Fibroblast of pulmonary artery (primary cell): ENCODE results near the gene LIN9.

Source experiments
- DNase-seq: peaks from one replicate; pipeline ENCODE4 v3.0.0-alpha.2; 2010; ENCODE audit warnings: low read depth
- H3K4me3 ChIP-seq: replicated peaks from 2 replicates; pipeline ENCODE4 v1.5.1; 2011; ENCODE audit warnings: low read depth, mild to moderate bottlenecking, control low read depth, low read length, moderate library complexity
- TF ChIP-seq, protein P1 (sequence below): IDR thresholded peaks from 2 replicates; pipeline ENCODE4 v1.5.1; 2011; ENCODE audit warnings: mild to moderate bottlenecking, control low read depth, low read length, inconsistent platforms; ENCODE audit errors: missing control alignments

LIN9 gene

DNA sequence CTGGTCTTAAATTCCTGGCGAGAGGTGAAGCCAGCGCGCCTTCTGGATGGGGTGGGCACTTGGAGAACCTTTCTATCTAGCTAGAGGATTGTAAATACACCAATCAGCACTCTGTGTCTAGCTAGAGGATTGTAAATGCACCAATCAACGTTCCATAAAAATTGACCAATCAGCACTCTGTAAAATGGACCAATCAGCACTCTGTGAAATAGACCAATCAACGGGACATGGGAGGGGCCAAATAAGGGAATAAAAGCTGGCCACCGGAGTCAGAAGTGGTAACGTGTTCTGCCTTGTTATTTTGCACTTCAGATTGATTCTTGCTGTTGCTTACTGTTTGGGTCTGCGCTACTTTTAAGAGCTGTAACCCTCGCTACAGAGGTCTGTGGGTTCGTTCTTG lies 12.0 kb upstream of the LIN9 start:
- TF ChIP-seq, protein P1, sequence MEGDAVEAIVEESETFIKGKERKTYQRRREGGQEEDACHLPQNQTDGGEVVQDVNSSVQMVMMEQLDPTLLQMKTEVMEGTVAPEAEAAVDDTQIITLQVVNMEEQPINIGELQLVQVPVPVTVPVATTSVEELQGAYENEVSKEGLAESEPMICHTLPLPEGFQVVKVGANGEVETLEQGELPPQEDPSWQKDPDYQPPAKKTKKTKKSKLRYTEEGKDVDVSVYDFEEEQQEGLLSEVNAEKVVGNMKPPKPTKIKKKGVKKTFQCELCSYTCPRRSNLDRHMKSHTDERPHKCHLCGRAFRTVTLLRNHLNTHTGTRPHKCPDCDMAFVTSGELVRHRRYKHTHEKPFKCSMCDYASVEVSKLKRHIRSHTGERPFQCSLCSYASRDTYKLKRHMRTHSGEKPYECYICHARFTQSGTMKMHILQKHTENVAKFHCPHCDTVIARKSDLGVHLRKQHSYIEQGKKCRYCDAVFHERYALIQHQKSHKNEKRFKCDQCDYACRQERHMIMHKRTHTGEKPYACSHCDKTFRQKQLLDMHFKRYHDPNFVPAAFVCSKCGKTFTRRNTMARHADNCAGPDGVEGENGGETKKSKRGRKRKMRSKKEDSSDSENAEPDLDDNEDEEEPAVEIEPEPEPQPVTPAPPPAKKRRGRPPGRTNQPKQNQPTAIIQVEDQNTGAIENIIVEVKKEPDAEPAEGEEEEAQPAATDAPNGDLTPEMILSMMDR: no peak
- DNase-seq: no peak
- no peak overlapping the region for H3K4me3 ChIP-seq

GRCh38 chr1:226318471-226318870 lies 9.5 kb upstream of the LIN9 start:
- TF ChIP-seq, protein P1: no peak
- no peak for DNase-seq
- no peak overlapping the region for H3K4me3 ChIP-seq

DNA sequence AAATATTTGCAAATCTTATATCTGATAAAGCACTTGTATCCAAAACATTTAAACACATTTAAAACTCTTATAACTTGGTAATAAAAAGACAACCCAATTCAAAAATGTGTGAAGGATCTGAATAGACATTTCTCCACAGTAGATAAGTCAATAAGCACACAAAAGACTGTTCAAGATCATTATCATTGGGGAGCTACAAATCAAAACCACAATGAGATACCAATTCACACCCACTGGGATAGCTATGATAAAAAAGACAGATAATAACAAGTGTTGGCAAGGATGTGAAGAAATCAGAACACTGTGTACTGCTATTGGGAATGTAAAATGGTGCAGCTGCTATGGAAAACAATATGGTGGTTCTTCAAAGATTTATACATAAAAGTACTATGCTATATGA lies 5.1 kb upstream of the LIN9 start:
- TF ChIP-seq, protein P1: no peak
- no peak for DNase-seq
- no peak overlapping the region for H3K4me3 ChIP-seq

GRCh38 chr1:226312065-226312464 lies 3.1 kb upstream of the LIN9 start:
- TF ChIP-seq, protein P1: no peak
- DNase-seq: no peak
- H3K4me3 ChIP-seq: no peak overlapping the region

DNA sequence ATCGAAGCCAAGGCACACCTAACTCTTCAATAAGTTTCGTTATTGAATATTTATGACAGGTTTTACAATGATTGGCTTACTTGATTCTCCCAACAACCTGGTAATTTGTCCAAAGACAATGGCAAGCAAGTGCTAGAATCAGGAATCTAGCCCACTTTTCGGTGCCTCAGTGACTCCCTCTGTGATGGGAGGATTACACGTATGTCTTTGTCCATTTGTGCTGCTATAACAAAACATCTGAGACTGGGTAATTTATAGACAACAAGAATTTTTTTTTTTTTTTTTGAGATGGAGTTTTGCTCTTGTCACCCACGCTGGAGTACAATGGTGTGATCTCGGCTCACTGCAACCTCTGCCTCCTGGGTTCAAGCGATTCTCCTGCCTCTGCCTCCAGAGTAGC lies 2.4 kb upstream of the LIN9 start:
- H3K4me3 ChIP-seq: no peak overlapping the region
- no peak for DNase-seq
- TF ChIP-seq, protein P1: no peak

- no peak for DNase-seq
- no peak overlapping the region for H3K4me3 ChIP-seq
- TF ChIP-seq, protein P1: no peak
Observed at GRCh38 chr1:226310637-226311195, 1.8 kb upstream of the LIN9 start.

GRCh38 chr1:226310245-226310540 lies 1.2 kb upstream of the LIN9 start:
- H3K4me3 ChIP-seq: no peak overlapping the region
- DNase-seq: no peak
- TF ChIP-seq, protein P1: no peak
